ENCODE measurements around the gene RNF32. TPM values are rescaled to one million over a fixed set of nuclear protein-coding genes. Genes with fewer than 3 reads are reported as not detected.

RNF32 gene
- polyA plus RNA-seq, 1 donor (not counting 4 experiments of a cell fraction or from before 2014, with no cell fraction given), result 0.34 TPM

- FAIRE-seq, result no peak
Measured at GRCh38 chr7:156620291-156620675, 20.3 kb upstream of the RNF32 start.

GRCh38 chr7:156621652-156622051, 18.9 kb upstream of the RNF32 start:
- no peak for FAIRE-seq
- Histone ChIP-seq H3K27ac (ENCODE audit: control insufficient read depth, insufficient read depth, low read length) (no peak overlapping the region), H3K27me3 (ENCODE audit: control insufficient read depth, extremely low read depth, insufficient read depth, low read length) (peaks cover 8% of the 10 kb centered on the region), H3K79me2 (ENCODE audit: control insufficient read depth, insufficient read depth, low read length) (no peaks in the 10 kb centered on the region), H3K9ac (ENCODE audit: control insufficient read depth, extremely low read depth, insufficient read depth, low read length) (no peak overlapping the region), H3K36me3 (ENCODE audit: control insufficient read depth in 2 of 2, extremely low read depth in 1 of 2, insufficient read depth in 2 of 2, low read length in 2 of 2) (no peaks in the 10 kb centered on the region), H3K4me1 (ENCODE audit: control insufficient read depth, extremely low read depth, insufficient read depth, low read length) (no peaks in the 10 kb centered on the region), H3K9me1 (ENCODE audit: control insufficient read depth, extremely low read depth, insufficient read depth, low read length) (no peaks in the 10 kb centered on the region), H3K4me3 (ENCODE audit: control insufficient read depth in 2 of 3, extremely low read depth in 1 of 3, insufficient read depth in 2 of 3, low read depth in 1 of 3, low read length in 3 of 3) (no peak overlapping the region), H3K9me3 (ENCODE audit: control insufficient read depth, low read depth, low read length) (no peaks in the 10 kb centered on the region), H3K4me2 (ENCODE audit: control insufficient read depth, extremely low read depth, insufficient read depth, low read depth, low read length) (no peak overlapping the region), H2AFZ (ENCODE audit: control insufficient read depth, low read length) (no peak overlapping the region), H4K20me1 (ENCODE audit: control insufficient read depth, extremely low read depth, insufficient read depth, low read length) (no peaks in the 10 kb centered on the region)
- no peak for DNase-seq (ENCODE audit: low read depth, low spot score)
- dilution Hi-C loops (cut with MboI; ENCODE audit: extremely low pct_ligation_motif_present, low sequenced_read_pairs), result no loop called here
- no peak for TF ChIP-seq EZH2 (IDR thresholded peaks at IDR 0.05; ENCODE audit: low read length)

More at GRCh38 chr7:156620291-156620675, 20.3 kb upstream of the RNF32 start:
- dilution Hi-C loops (cut with MboI; ENCODE audit: extremely low pct_ligation_motif_present, low sequenced_read_pairs), result no loop called here
- no peak overlapping the region for H3K4me3 ChIP-seq (ENCODE audit: control insufficient read depth in 2 of 3, extremely low read depth in 1 of 3, insufficient read depth in 2 of 3, low read depth in 1 of 3, low read length in 3 of 3)
- H3K27me3 ChIP-seq (ENCODE audit: control insufficient read depth, extremely low read depth, insufficient read depth, low read length), result peaks cover 20% of the 10 kb centered on the region
- H2AFZ ChIP-seq (ENCODE audit: control insufficient read depth, low read length), result no peak overlapping the region
- H3K27ac ChIP-seq (ENCODE audit: control insufficient read depth, insufficient read depth, low read length), result no peak overlapping the region
- DNase-seq (ENCODE audit: low read depth, low spot score), result no peak
- H3K79me2 ChIP-seq (ENCODE audit: control insufficient read depth, insufficient read depth, low read length), result no peaks in the 10 kb centered on the region
- no peak overlapping the region for H3K4me2 ChIP-seq (ENCODE audit: control insufficient read depth, extremely low read depth, insufficient read depth, low read depth, low read length)
- H3K9ac ChIP-seq (ENCODE audit: control insufficient read depth, extremely low read depth, insufficient read depth, low read length), result no peak overlapping the region
- H3K9me3 ChIP-seq (ENCODE audit: control insufficient read depth, low read depth, low read length), result no peaks in the 10 kb centered on the region
- H3K36me3 ChIP-seq (ENCODE audit: control insufficient read depth in 2 of 2, extremely low read depth in 1 of 2, insufficient read depth in 2 of 2, low read length in 2 of 2), result no peaks in the 10 kb centered on the region
- TF ChIP-seq CTCF (optimal IDR thresholded peaks at IDR 0.05 in 1 of 3, IDR thresholded peaks at IDR 0.05 in 1 of 3, conservative IDR thresholded peaks at IDR 0.05 in 1 of 3; ENCODE audit: extremely low read depth in 1 of 3, insufficient read depth in 2 of 3, low read length in 3 of 3), result no peak
- TF ChIP-seq EZH2 (IDR thresholded peaks at IDR 0.05; ENCODE audit: low read length), result no peak
- H3K9me1 ChIP-seq (ENCODE audit: control insufficient read depth, extremely low read depth, insufficient read depth, low read length), result no peaks in the 10 kb centered on the region
- no peaks in the 10 kb centered on the region for H4K20me1 ChIP-seq (ENCODE audit: control insufficient read depth, extremely low read depth, insufficient read depth, low read length)
- no peaks in the 10 kb centered on the region for H3K4me1 ChIP-seq (ENCODE audit: control insufficient read depth, extremely low read depth, insufficient read depth, low read length)

- dilution Hi-C loops (cut with MboI; ENCODE audit: extremely low pct_ligation_motif_present, low sequenced_read_pairs), result no loop called here
- H3K9me3 ChIP-seq (ENCODE audit: control insufficient read depth, low read depth, low read length), result no peaks in the 10 kb centered on the region
- no peaks in the 10 kb centered on the region for H4K20me1 ChIP-seq (ENCODE audit: control insufficient read depth, extremely low read depth, insufficient read depth, low read length)
- no peak overlapping the region for H3K4me3 ChIP-seq (ENCODE audit: control insufficient read depth in 2 of 3, extremely low read depth in 1 of 3, insufficient read depth in 2 of 3, low read depth in 1 of 3, low read length in 3 of 3)
- H3K9ac ChIP-seq (ENCODE audit: control insufficient read depth, extremely low read depth, insufficient read depth, low read length), result no peak overlapping the region
- H3K27me3 ChIP-seq (ENCODE audit: control insufficient read depth, extremely low read depth, insufficient read depth, low read length), result no peaks in the 10 kb centered on the region
- no peaks in the 10 kb centered on the region for H3K9me1 ChIP-seq (ENCODE audit: control insufficient read depth, extremely low read depth, insufficient read depth, low read length)
- H3K36me3 ChIP-seq (ENCODE audit: control insufficient read depth in 2 of 2, extremely low read depth in 1 of 2, insufficient read depth in 2 of 2, low read length in 2 of 2), result no peaks in the 10 kb centered on the region
- TF ChIP-seq CTCF (optimal IDR thresholded peaks at IDR 0.05 in 1 of 3, IDR thresholded peaks at IDR 0.05 in 1 of 3, conservative IDR thresholded peaks at IDR 0.05 in 1 of 3; ENCODE audit: extremely low read depth in 1 of 3, insufficient read depth in 2 of 3, low read length in 3 of 3) (no peak), EZH2 (IDR thresholded peaks at IDR 0.05; ENCODE audit: low read length) (no peak)
- FAIRE-seq (no peak), DNase-seq (ENCODE audit: low read depth, low spot score) (no peak)
- no peak overlapping the region for H2AFZ ChIP-seq (ENCODE audit: control insufficient read depth, low read length)
- H3K79me2 ChIP-seq (ENCODE audit: control insufficient read depth, insufficient read depth, low read length), result no peaks in the 10 kb centered on the region
- H3K4me2 ChIP-seq (ENCODE audit: control insufficient read depth, extremely low read depth, insufficient read depth, low read depth, low read length), result no peak overlapping the region
- no peaks in the 10 kb centered on the region for H3K4me1 ChIP-seq (ENCODE audit: control insufficient read depth, extremely low read depth, insufficient read depth, low read length)
- H3K27ac ChIP-seq (ENCODE audit: control insufficient read depth, insufficient read depth, low read length), result no peak overlapping the region
Measured at GRCh38 chr7:156625580-156625979, 15.0 kb upstream of the RNF32 start.
